HG03045 (cell line): ENCODE results near the gene DNAI1.

ENCODE experiments used
- ATAC-seq: cut with Tn5 transposase; IDR thresholded peaks from one replicate; pipeline ENCODE4 v1.9.1; 2021; ENCODE audit warnings: mild to moderate bottlenecking, moderate library complexity; ENCODE audit not compliant: unreplicated experiment

Gene DNAI1

DNA sequence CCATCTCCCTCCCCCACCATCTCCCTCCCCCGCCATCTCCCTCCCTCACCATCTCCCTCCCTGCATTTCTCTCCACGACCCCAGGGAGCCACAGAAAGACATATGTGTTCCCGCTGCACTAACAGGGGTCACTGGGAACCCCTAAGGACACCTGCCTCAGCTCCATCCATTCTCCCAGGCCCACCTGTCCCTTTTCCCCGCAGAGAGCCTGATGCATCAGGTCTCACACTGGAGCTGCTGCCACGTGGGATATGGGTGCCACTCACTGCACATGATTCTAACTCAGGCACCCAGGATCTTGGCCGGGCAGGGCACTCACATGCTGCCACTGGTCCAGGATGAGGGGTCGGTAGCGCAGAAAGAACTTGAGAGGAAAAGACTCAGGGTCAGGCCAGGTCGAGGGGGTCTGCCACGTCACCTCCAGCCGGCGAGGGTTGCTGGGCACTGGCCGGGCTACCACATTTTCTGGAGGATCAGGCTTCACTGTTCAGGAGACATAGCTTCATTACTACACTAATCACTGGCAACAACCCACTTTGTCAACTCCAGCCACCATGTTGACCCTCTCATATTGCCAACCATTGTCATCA is 97.4 kb downstream of the DNAI1 start:
- no peak for ATAC-seq

- no peak for ATAC-seq
Observed at GRCh38 chr9:34556949-34557348, 98.3 kb downstream of the DNAI1 start.

DNA sequence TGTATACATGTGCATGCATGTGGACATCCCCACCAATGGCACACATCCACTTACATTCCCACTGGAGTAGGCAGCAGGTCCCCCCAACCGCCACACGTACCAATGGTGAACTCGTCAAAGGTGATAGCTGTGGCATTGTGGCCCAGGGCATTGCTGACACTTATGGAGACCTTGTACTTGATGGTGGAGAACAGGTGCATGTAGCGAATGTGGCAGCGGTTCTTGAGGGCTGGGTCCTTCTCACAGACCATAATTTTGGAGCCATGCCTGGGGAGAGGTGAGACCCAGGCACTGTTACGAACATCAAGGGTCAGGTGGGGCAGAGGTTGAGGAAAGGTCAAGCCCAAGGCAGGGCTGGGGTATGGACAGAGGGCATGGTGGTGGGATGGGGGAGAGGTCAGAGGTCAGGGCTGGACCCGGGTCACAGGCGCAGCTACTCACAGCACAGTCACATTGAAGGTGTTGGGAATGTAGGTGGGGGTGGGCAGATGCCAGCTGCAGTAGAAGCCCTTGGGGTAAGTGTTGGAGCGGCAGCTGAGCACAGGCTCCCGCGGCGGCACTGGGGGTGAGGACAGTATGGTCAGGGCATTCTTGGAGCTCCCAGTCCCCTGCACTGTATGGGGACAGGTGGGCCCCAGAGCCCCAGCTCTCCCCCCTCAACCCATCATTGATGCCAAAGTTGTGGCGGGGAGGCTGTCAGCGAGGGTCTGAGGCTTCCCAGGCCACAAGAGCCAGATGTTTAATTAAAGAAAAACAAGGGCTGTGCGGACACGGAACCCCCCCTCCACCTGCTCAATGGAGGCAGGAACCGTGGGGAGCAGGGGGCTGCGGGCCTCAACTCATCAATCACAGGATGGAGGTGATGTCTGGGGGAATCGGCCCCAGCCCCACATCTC is 99.1 kb downstream of the DNAI1 start:
- ATAC-seq, result no peak

- no peak for ATAC-seq
Observed at GRCh38 chr9:34558364-34558763, 99.8 kb downstream of the DNAI1 start.

DNA sequence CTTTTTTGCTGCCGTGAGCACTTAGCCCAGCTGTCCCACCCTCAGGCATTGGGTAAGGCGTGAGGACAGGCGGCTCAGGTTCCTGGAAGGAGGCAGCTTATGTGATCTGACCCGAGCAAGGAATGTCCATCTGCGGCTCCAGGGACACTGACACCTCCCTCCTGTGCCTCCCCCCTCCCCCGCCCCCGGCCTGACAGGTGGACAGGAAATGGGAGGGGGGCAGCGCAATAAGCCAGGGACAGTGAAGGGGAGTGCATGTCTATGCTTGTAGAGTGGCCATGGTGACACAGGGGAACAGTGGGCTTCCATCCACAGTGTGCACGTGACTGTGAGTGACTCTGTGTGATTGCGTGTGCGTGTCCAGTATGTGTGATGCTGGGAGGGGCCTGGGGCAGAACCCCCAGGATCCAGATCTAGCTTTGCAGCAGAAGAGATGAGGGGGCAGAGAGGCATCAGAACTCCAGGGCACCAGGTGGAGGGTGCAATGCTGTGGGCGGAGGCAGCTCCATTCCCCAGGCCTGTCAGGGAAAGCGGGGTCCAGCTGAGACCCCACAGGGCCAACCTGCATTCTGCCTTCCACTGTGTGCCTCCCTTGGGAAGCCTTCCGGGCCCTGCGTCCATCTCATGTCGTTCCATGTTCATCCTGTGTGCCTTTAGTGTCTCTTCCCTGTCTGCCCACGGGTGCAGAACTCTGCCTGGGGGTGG is 100.5 kb downstream of the DNAI1 start:
- no peak for ATAC-seq

DNA sequence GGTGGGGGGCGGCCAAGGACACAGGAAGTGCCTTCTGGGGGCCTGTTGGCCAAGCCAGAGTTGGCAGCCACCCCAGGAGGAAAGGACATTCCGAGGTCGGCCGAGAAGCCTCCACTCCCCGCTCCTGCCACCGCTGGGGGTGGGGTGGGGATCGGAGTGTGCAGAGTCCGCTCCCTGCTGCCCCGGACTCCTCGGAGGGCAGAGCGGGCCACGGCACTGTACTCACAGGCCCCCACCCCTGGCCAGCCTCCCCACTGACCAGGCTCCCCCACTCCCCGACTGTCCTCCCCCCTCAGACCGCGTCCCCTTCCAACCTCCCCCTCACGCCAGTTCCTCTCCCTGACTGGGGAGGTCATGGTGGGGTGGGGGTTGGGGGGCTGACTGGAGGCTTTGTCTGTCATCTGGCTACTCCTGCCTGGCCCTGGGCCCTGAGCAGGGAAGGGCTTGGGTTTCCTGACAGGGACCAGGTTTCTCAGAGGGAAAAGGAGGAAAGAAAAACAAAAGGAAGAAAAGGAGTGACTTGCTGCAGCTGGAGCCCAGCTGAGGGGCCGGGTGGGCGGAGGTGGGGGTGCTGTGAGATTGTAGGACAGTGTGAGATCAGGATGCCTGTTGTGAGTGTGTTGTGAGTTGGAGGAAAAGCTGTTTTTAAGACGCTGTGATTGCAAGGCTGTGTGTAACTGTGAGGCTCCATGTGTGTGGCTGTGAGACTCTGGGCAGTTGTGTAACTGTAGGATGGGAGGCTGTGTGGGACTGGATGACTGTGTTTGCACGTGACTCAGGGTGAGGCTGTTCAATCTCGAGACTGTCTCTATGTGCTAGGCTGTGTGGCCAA is 101.2 kb downstream of the DNAI1 start:
- ATAC-seq, result no peak

DNA sequence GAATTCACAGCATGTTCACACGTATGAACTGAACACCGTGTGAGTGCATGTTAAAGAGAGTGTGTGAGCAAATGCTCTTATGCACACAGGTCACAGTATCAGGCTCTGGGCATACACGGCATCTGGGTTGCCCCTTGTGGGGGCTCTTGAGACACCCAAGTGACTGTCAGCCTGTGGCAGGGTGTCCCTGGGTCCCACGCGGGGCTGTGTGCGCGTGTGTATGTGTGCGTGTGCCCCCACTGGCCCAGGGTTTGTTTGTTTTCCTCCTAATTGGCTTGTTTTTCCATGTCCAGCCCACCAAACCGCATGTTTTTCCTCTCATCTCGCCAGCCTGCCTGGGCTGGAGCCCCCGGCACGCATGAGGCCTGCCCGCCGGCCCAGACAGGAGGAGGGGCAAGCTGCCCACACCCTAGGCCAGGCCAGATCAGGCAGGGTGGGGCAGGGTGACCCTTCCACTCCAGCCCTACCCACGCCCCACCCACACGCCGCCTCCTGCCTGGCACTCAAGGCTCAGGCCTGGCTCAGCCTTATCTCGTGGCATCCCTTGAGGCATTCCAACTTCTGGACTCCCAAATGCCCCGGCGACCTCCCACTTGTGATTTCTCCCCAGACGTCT is 102.1 kb downstream of the DNAI1 start:
- no peak for ATAC-seq

GRCh38 chr9:34562135-34562745 is 103.6 kb downstream of the DNAI1 start:
- ATAC-seq, result no peak

DNA sequence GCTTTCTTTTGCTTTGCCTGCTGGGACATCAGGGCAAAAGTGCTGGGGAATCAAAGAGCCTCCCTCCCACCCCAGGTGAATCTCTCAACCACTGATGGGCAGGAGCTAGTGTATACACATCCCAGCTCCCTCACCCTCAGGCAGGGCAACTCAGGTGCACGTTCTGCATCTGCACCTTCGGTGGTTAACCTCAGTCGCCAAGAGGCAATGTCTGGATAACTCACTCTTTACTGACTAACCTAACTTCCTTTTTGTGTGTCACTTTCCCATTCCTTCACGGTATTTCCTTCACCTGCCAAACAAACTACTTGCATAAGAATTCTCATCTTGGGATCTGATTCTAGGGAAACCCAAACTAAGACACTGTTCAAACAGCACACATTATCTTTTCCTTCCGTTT is 104.7 kb downstream of the DNAI1 start:
- no peak for ATAC-seq

- ATAC-seq, result no peak
Observed at GRCh38 chr9:34564617-34565016, 106.0 kb downstream of the DNAI1 start.

- no peak for ATAC-seq
Observed at GRCh38 chr9:34565856-34566255, 107.3 kb downstream of the DNAI1 start.

- ATAC-seq, result no peak
Observed at GRCh38 chr9:34566322-34566721, 107.7 kb downstream of the DNAI1 start.

GRCh38 chr9:34566972-34567371 is 108.4 kb downstream of the DNAI1 start:
- no peak for ATAC-seq

GRCh38 chr9:34568133-34568532 is 109.5 kb downstream of the DNAI1 start:
- ATAC-seq, result no peak

DNA sequence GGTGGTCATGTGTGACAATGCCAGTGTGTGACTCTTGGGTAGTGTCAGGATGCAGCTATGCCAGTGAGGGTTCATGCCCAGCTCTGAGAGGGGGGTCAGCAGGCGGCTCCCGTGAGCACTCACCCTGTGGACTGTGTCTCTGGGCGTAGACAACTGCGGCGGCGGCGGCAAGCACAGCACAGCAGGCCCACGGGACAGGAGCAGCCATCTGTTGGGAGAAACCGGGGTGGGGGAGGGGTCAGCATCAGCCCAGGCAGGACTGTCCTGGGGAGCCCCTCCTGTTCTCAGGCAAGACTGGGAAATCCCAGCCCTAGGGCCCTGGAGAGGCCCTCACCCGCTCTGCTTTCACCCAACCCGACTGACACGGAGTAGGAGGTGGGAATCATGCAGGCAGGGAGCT is 110.2 kb downstream of the DNAI1 start:
- no peak for ATAC-seq

DNA sequence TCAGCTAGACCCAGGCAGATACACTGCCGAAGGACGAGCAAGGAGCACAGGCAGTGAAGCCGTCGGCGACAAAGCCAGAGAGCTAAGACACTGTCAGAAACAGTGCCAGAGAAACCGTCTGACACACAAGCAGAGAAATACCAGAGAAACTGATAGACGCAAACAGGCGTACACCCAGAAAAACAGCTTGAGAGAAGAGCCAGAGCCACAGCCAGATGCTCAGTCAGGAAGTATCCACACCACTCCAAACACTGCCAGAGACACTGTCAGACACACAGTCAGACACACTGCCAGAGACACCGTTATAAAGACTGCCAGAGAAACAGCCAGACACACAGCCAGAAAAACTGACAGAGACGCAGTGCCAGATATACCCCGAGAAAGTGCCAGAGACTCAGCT is 111.8 kb downstream of the DNAI1 start:
- no peak for ATAC-seq
